Neural crest cell (in vitro differentiated cells): ENCODE data around the gene FAM209A. TPM values are rescaled to one million over a fixed set of nuclear protein-coding genes. Genes with fewer than 3 reads are reported as not detected.

Experiments
- DNase-seq: peaks from one replicate; pipeline ENCODE4 v3.0.0; 2021; ENCODE audit warnings: low read depth, mixed read lengths, low spot score
- H3K27ac Mint-ChIP-seq: one replicate; pipeline ENCODE4 v1.8.0; 2021; ENCODE audit warnings: mild to moderate bottlenecking, mixed read lengths; ENCODE audit not compliant: unreplicated experiment
- H3K27me3 Mint-ChIP-seq: 2 replicates; pipeline ENCODE4 v1.8.0; 2021; ENCODE audit warnings: low read depth, mild to moderate bottlenecking, mixed read lengths
- H3K36me3 Mint-ChIP-seq: 2 replicates; pipeline ENCODE4 v1.8.0; 2021; ENCODE audit warnings: low read depth, mild to moderate bottlenecking, mixed read lengths
- H3K4me1 Mint-ChIP-seq: 2 replicates; pipeline ENCODE4 v1.8.0; 2021; ENCODE audit warnings: mixed read lengths
- H3K4me3 Mint-ChIP-seq: one replicate; pipeline ENCODE4 v1.8.0; 2021; ENCODE audit warnings: mild to moderate bottlenecking, mixed read lengths
- H3K9me3 Mint-ChIP-seq: 2 replicates; pipeline ENCODE4 v1.8.0; 2021; ENCODE audit warnings: mixed read lengths
- CTCF ChIP-seq: fragments of 200-600 bp; sonication (generic); conservative IDR thresholded peaks from 2 replicates; pipeline ENCODE4 v1.5.0; 2021; ENCODE audit warnings: antibody characterized with exemption, mild to moderate bottlenecking
- total RNA-seq: library from RNA; stranded (reverse); gene quantifications from 2 replicates; pipeline ENCODE4 v1.2.1, GENCODE V29; 2021

The FAM209A gene
- total RNA-seq, 1 donor from 2014 or later, result 0.42 TPM

DNA sequence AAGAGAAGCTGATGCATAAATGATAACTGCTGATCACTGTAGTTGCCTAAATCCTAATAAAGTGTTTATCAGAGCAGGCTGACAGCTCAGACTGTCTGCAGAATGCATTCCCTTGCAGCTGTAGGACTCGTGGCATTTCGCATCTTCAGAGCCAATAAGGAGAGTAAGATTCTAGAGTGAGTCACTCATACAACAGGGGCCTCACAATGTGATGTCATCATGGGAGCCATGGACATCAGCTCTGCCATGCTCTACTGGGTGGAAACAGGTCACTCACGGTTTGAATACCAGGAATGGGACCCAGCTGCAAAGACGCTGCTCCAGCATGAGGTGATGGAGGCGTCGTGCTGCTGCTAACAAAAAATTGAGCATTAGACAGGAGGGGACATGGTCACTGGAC is 15.9 kb downstream of the FAM209A start:
- H3K4me1 Mint-ChIP-seq, result no peaks in the 10 kb centered on the region
- H3K36me3 Mint-ChIP-seq, result no peaks in the 10 kb centered on the region
- H3K4me3 Mint-ChIP-seq, result no peak overlapping the region
- DNase-seq, result no peak
- no peaks in the 10 kb centered on the region for H3K9me3 Mint-ChIP-seq
- H3K27ac Mint-ChIP-seq, result no peak overlapping the region
- peaks cover 2% of the 10 kb centered on the region for H3K27me3 Mint-ChIP-seq
- no peak for TF ChIP-seq CTCF

DNA sequence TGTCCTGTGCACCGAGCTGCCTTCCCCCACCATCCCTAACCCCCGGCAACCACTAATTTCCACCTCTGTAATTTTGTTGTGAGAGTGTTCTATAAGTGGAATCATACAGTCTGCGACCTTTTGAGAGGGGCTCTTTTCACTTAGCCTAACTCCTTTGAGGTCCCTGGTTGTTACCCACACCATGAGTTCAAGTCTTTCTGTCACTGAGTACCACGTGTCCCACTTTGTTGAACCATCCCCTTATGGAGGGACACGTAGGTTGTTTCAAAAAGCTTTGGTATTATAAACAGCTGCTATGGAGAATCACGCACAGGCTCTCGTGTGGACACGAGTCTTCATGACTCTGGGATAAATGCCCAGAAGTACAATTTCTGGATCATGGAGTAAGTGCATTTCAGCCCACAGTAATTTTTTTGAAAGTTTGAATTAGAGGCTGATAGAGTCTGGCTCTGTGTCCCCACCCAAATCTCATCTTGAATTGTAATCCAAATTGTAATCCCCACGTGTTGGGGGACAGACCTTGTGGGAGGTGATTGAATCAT is 18.0 kb downstream of the FAM209A start:
- Mint-ChIP-seq H3K36me3 (no peaks in the 10 kb centered on the region), H3K4me3 (no peak overlapping the region), H3K27ac (no peak overlapping the region), H3K4me1 (no peaks in the 10 kb centered on the region), H3K9me3 (peaks cover 2% of the 10 kb centered on the region), H3K27me3 (peaks cover 8% of the 10 kb centered on the region)
- no peak for DNase-seq
- no peak for TF ChIP-seq CTCF

DNA sequence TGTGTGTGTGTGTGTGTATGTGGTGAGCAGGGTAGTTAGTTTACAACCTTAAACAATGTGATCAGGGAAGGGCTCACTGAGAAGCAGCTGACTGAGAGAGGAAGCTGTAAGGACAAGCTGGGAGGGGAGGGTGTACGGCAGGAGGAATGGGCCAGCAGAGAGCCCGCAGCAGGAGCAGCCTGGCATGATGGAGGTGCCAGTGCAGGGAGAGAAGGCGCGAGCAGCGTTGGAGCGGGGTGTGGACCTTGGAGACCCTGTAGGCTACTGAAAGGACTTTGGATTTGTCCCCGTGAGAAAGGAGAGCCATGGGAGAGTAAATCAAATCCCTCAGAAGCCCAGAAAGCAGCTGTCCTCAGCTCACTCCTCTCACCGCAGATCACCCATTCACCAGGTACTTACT is 27.0 kb downstream of the FAM209A start:
- Mint-ChIP-seq H3K4me3 (no peak overlapping the region), H3K27me3 (peaks cover 3% of the 10 kb centered on the region), H3K9me3 (peaks cover 9% of the 10 kb centered on the region), H3K4me1 (no peaks in the 10 kb centered on the region), H3K27ac (no peak overlapping the region), H3K36me3 (peaks cover 3% of the 10 kb centered on the region)
- TF ChIP-seq CTCF, result no peak
- no peak for DNase-seq

DNA sequence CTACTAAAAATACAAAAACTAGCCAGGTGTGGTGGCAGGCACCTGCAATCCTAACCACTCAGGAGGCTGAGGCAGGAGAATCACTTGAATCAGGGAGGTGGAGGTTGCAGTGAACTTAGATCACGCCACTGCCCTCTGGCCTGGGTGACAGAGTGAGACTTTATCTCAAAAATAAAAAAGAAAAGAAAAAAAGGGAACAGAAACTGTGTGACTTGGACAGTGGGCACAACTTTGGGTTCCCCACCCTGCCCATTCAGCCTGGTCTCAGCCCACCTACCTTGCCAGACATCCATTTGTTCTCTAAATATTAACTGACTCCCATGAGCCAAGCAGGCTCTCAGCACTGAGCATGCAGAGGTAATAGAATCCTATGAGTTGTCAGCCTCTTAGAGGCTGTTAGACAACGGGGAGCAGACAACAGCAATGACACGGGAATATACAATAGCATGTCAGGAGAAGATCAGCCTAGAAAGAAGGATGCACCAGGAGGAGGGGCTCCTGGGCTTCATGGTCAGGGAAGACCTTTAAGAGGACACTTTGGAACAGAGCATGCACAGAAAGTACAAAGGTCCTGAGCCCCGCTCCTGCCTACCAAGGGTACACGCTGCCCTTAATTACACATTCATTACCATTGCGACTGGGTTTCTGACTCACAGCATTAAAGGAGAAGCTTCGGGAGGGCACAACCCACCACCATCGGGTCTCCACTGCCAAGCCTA is 28.5 kb downstream of the FAM209A start:
- Mint-ChIP-seq H3K4me1 (no peaks in the 10 kb centered on the region), H3K9me3 (peaks cover 6% of the 10 kb centered on the region), H3K27me3 (no peaks in the 10 kb centered on the region), H3K4me3 (no peak overlapping the region), H3K36me3 (peaks cover 3% of the 10 kb centered on the region), H3K27ac (no peak overlapping the region)
- TF ChIP-seq CTCF, result no peak
- DNase-seq, result no peak

- Mint-ChIP-seq H3K4me3 (no peak overlapping the region), H3K9me3 (no peaks in the 10 kb centered on the region), H3K27ac (no peak overlapping the region), H3K27me3 (peaks cover 3% of the 10 kb centered on the region), H3K4me1 (no peaks in the 10 kb centered on the region), H3K36me3 (no peaks in the 10 kb centered on the region)
- DNase-seq, result no peak
- TF ChIP-seq CTCF, result no peak
Measured at GRCh38 chr20:56554869-56555268, 30.3 kb downstream of the FAM209A start.
